Activated B cell treated with CpG ODN at 0.5 μM for 24 hours (primary cell): ENCODE results near the gene BST1. TPM values are rescaled to one million over a fixed set of nuclear protein-coding genes. Genes with fewer than 3 reads are reported as not detected.

ENCODE experiments used
- ATAC-seq: fragments of 200-7000 bp; cut with Tn5 transposase; one replicate; pipeline ENCODE4 v1.10.0; 2021; ENCODE audit warnings: low read depth, mild to moderate bottlenecking, moderate library complexity
- CTCF ChIA-PET: fragments of 350-600 bp; sonication (Branson Sonifier 250); formaldehyde crosslinking; loops from one replicate; lab custom pipeline; 2021; ENCODE audit warnings: antibody characterized with exemption; lab: Charles Lee
- POLR2A ChIA-PET: fragments of 350-600 bp; sonication (Branson Sonifier 250); formaldehyde crosslinking; loops from one replicate; lab custom pipeline; 2021; ENCODE audit warnings: antibody characterized with exemption; lab: Charles Lee
- DNase-seq: peaks from one replicate; pipeline ENCODE4 v3.0.0; 2022
- H3K27ac Mint-ChIP-seq: one replicate; pipeline ENCODE4 v1.8.0; 2020; ENCODE audit warnings: mixed read lengths
- H3K27me3 Mint-ChIP-seq: one replicate; pipeline ENCODE4 v1.8.0; 2021; ENCODE audit warnings: mixed read lengths
- H3K36me3 Mint-ChIP-seq: one replicate; pipeline ENCODE4 v1.8.0; 2021; ENCODE audit warnings: low read depth, mixed read lengths
- H3K4me1 Mint-ChIP-seq: one replicate; pipeline ENCODE4 v1.8.0; 2021; ENCODE audit warnings: mixed read lengths
- H3K4me3 Mint-ChIP-seq: one replicate; pipeline ENCODE4 v1.8.0; 2020; ENCODE audit warnings: mild to moderate bottlenecking, mixed read lengths
- H3K9me3 Mint-ChIP-seq: one replicate; pipeline ENCODE4 v1.8.0; 2020; ENCODE audit warnings: mixed read lengths
- intact Hi-C: fragments of 100-400 bp; cut with micrococcal nuclease; formaldehyde crosslinking; loops from one replicate; pipeline ENCODE4 v1.15.1; 2024
- total RNA-seq: library from RNA; stranded (reverse); gene quantifications from 2 replicates; pipeline ENCODE4 v1.2.3, GENCODE V29; 2022
- TF ChIP-seq, protein P1 (sequence below): fragments of 200-600 bp; IDR thresholded peaks from one replicate; pipeline ENCODE4 v1.8.0; 2022; ENCODE audit warnings: antibody characterized with exemption, mild to moderate bottlenecking

The BST1 gene
- total RNA-seq, 1 donor from 2014 or later = 0.49 TPM

DNA sequence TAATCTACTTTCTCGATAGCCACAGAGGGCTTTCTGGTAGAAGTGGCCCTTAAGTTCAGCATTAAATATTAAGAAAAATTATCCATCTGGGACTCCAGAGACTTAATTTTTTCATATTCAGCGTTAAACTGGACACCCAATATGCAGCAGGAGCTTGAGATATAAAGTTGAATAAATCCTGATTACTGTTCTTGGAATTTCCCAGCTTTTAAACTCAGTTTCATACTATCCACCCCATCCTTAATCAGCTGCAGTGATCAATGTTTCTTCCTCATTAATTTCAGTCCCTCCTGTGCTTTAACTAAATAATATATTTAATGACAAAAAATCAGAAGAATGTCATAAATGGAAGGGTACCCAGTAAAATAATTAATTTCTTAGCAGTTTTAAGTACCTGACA is 44.1 kb upstream of the BST1 start:
- intact Hi-C loops = loop anchor here (1.0 to 10.0 kb wide), 2 partner anchors 10 to 784 kb away; no protein-coding TSS in a partner anchor
- ATAC-seq (no peak), DNase-seq (no peak)
- TF ChIP-seq, protein P1, sequence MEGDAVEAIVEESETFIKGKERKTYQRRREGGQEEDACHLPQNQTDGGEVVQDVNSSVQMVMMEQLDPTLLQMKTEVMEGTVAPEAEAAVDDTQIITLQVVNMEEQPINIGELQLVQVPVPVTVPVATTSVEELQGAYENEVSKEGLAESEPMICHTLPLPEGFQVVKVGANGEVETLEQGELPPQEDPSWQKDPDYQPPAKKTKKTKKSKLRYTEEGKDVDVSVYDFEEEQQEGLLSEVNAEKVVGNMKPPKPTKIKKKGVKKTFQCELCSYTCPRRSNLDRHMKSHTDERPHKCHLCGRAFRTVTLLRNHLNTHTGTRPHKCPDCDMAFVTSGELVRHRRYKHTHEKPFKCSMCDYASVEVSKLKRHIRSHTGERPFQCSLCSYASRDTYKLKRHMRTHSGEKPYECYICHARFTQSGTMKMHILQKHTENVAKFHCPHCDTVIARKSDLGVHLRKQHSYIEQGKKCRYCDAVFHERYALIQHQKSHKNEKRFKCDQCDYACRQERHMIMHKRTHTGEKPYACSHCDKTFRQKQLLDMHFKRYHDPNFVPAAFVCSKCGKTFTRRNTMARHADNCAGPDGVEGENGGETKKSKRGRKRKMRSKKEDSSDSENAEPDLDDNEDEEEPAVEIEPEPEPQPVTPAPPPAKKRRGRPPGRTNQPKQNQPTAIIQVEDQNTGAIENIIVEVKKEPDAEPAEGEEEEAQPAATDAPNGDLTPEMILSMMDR = no peak
- Mint-ChIP-seq H3K27ac (no peak overlapping the region), H3K36me3 (peaks cover 5% of the 10 kb centered on the region), H3K27me3 (no peaks in the 10 kb centered on the region), H3K9me3 (no peaks in the 10 kb centered on the region), H3K4me1 (peaks cover 15% of the 10 kb centered on the region), H3K4me3 (no peak overlapping the region)
- ChIA-PET CTCF (no interaction called here), POLR2A (no interaction called here)

DNA sequence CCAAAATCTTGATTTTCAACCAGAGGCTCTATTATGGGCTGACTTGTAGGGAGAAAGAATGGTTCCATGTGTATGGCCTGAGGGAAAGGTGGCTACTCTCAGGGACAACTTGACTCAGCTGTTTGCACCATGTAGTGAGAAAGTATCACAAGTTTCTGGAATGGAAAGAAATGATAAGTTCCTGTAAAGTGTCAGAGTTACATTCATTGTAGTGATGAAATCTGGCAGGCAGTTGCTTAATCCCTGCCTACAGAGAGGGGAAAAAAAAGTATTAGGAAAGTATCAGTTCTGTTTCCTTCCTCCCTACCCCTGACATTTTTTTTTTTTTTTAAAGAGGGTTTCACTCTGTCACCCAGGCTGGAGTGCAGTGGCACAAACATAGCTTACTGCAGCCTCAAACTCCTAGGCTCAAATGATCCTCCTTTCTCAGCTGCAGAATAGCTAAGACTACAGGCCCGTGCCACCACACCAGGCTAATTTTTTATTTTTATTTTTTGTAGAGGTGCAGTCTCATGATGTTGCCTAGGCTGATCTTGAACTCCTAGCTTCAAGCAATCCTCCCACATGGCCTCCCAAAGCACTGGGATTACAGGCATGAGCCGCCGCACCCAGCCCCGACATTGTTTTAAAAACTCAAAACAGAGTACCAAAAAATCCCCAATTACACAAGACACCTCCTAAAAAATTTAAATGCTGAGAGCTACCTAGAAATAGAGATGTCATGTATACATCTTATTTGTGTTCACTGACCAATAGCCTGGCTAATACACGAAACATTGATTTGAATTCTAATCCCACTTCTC is 42.9 kb upstream of the BST1 start:
- Mint-ChIP-seq H3K27ac (no peak overlapping the region), H3K9me3 (no peaks in the 10 kb centered on the region), H3K27me3 (no peaks in the 10 kb centered on the region), H3K36me3 (peaks cover 2% of the 10 kb centered on the region), H3K4me1 (peaks cover 6% of the 10 kb centered on the region), H3K4me3 (no peak overlapping the region)
- ATAC-seq (no peak), DNase-seq (no peak)
- ChIA-PET CTCF (no interaction called here), POLR2A (no interaction called here)
- TF ChIP-seq, protein P1 = no peak
- intact Hi-C loops = loop anchor here (10.0 kb wide), 1 partner anchor 785 kb away; no protein-coding TSS in a partner anchor

DNA sequence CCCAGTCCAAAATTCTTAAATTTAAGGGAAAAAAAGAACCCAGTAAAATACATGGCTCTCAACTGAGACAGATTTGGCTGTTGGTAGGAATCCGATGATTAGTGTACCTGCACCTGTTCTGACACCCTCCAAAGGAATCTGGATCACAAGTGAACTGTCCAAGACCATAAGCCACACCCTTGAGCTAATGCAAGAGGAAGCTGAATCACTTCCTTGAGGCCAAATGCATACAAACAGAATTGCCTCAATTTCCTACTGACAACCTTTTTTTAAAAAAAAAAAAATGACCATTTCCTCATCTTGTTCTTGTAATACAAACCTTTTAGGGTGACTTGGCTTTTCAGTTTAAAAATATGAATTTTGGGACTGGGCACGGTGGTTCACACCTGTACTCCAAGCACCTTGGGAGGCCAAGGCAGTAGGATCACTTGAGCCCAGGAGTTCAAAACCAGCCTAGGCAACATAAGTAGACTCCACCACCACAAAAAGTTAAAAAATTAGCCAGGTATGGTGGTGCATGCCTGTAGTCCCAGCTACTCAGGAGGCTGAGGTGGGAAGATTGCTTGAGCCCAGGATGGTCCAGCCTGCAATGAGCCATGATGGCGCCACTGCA is 37.0 kb upstream of the BST1 start:
- H3K27me3 Mint-ChIP-seq = no peaks in the 10 kb centered on the region
- ChIA-PET CTCF (no interaction called here), POLR2A (no interaction called here)
- H3K4me3 Mint-ChIP-seq = no peak overlapping the region
- ATAC-seq (no peak), DNase-seq (no peak)
- H3K9me3 Mint-ChIP-seq = no peaks in the 10 kb centered on the region
- H3K36me3 Mint-ChIP-seq = no peaks in the 10 kb centered on the region
- TF ChIP-seq, protein P1 = no peak
- peaks cover 9% of the 10 kb centered on the region for H3K4me1 Mint-ChIP-seq
- H3K27ac Mint-ChIP-seq = no peak overlapping the region
- intact Hi-C loops = no loop called here

DNA sequence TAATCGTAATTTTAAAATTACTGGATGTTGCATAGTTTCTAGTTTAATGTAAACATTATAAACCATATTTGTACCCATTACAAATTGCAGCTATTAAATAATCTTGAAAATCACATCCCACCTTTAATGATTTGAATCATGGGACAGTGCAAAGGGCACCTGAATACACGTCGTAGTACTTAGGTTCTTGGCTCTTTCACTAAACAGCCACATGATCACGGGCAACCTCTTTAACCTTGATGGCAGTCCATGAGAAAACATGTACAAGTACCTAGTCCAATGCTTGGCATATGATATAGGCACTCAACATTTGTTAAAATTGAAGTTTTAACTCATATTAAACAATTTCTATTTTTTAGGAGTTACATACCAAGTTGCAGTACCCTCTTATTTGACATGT is 35.9 kb upstream of the BST1 start:
- no peaks in the 10 kb centered on the region for H3K36me3 Mint-ChIP-seq
- no peaks in the 10 kb centered on the region for H3K27me3 Mint-ChIP-seq
- no peak overlapping the region for H3K27ac Mint-ChIP-seq
- no peak for DNase-seq
- H3K4me1 Mint-ChIP-seq = peaks cover 19% of the 10 kb centered on the region
- ChIA-PET CTCF (no interaction called here), POLR2A (interaction anchor here (0.6 kb wide), 1 partner anchor 12 kb away, joined by 3 read pairs; the partner anchor contains the start of gene FBXL5)
- ATAC-seq = no peak
- H3K4me3 Mint-ChIP-seq = no peak overlapping the region
- intact Hi-C loops = no loop called here
- TF ChIP-seq, protein P1 = no peak
- H3K9me3 Mint-ChIP-seq = no peaks in the 10 kb centered on the region
